ENCODE data around the gene SP6.

SP6 gene

DNA sequence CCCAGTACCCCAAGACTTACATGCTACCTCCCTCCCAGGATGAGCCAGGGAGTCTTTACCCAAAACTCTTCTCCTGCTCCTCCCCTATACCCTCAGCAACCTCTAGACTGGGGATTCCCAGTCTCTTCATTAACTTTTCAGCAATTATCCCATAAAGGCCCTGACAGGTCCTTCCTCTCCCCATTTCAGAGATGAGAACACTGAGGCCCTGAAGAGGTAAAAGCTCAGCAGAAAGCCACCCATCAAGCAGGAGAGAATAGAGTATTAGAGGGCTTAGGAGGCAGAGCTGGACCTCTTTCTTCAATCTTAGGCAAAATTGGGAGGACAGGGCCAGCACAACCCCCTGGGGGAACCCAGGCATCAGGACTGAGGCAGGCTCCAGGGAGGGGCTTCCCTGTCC, 5.9 kb upstream of the SP6 start:
- no peak for DNase-seq (ENCODE audit: low read depth, low spot score)

DNA sequence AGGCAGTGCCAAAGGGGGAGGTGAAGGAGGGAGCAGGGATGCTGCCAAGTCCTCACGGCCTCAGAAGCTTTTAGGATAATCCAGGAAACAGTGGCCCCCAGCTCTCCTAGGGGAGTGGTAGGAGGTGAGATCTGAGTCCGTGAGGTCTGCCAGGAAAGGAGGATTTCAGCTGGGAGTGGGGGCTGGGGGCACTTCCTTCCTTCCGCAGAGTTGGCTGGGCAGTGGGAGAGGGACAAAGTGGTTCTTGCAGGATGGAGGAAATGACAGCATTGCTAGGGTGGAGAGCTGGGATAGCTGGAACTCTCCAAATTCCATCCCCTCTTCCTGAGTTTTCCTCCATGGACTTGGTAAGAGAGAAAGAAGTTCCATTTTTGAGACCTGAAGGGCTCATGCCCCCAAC, 4.8 kb upstream of the SP6 start:
- no peak for DNase-seq (ENCODE audit: low read depth, low spot score)

DNA sequence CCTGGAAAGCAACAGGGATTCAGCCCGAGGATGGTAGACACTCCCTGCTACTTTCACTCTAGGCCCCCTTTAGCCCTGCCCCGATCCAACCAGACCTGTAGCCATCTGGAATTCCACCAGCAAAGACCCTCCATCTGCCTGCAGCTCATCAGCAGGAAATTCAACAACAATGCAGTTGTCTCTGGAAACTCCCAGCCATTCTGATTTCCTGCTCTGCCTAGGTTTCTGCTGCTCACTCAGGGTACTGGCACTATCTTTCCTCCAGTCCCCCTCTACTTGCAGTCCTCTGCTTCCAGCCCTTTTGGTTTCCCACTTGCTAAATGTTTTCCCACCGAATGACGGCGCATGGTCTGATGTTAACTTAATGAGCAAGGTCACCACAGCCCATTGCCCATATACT, 2.7 kb upstream of the SP6 start:
- no peak for DNase-seq (ENCODE audit: low read depth, low spot score)

GRCh38 chr17:47852113-47852949, 1.4 kb upstream of the SP6 start:
- DNase-seq (ENCODE audit: low read depth, low spot score), result no peak

- DNase-seq (ENCODE audit: low read depth, low spot score), result no peak
Observed at GRCh38 chr17:47851764-47852112, 775 bp upstream of the SP6 start.

DNA sequence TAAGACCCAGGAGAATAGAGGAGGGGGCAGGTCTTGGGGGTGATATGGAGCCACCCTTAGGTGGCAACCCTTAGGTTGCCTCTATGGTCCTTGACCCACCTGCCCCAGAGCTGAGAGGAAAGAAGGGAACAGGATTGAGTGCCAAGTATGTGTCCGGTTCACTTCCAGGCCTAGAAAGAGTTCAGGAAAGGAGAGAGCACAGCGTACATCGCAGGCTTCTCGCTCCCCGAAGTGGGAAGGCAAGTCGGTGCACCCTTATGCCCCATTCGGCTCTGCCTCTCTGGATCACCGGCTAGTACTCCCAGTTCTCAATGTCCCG, 631 bp downstream of the SP6 start:
- no peak for DNase-seq (ENCODE audit: low read depth, low spot score)

GRCh38 chr17:47848198-47848513, 2.8 kb downstream of the SP6 start:
- no peak for DNase-seq (ENCODE audit: low read depth, low spot score)

DNA sequence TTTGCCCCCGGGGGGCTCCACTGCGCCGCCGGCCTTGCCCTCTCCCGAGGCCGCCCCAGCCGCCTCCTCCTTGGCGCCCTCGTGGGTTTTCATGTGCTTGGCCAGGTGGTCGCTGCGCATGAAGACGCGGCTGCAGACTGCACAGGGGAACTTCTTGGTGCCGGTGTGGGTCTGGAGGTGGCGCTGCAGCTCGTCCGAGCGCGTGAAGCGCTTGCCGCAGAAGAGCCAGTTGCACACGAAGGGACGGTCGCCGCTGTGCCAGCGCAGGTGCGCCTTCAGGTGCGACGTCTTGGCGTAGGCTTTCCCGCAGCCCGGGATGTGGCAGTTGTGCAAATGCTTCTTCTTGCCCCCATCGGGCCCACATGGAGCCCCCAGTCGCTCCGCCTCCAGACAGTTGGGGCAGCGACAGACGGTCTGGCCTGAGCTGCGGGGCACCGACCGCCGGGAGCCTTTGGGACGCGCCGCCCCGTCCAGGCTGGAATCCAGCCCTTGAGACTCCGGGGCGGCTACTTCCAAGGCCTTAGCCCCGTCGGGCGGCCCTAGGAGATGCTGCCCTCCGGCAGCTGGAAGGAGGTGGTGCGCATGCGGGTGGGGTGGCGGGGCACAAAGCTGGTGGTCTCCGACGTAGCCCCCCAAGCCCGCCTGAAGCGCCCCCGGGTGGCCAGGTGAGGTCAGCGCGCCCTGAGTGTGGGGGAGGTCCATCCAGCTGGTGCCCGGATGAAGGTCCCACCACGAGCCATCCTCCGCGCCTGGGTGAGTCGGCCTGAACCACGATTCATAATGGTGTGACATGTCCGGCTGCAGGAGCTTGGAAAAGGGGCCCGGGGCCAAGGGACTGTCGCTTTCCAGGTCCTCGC, 3.4 kb downstream of the SP6 start:
- peak; percentile 83 for DNase-seq (ENCODE audit: low read depth, low spot score)

DNA sequence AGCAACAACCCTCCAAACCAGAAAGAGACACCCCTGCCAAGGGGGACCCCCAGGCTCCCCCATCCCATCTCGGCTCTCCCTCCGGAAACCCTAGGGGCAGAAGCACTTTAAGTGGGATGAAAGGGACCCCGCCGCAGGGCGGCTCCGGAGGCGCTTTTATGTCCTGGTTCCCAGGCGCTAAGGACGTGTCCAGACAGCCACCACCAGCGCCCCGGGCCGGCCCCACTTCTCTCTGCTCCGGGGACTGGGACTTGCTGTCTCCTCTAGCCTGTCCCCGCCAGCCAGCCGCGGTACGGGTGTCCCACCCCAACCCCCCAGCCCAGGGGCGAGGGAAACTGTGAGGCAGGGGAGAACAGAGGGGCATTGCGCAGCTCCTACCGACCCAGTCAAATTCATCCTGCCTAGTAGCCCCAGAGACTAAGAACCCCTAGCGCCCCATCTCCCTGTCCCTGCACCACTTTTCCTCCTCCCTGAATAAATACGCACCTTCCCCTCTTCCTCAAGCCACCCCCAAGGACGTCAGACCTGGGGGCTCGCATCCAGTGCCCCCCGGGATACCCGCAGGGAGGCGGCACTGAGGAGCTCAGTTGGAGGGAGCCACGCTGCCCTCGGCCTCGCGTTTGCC, 4.1 kb downstream of the SP6 start:
- peak; percentile 54 for DNase-seq (ENCODE audit: low read depth, low spot score)

GRCh38 chr17:47845716-47846075, 5.3 kb downstream of the SP6 start:
- no peak for DNase-seq (ENCODE audit: low read depth, low spot score)

DNA sequence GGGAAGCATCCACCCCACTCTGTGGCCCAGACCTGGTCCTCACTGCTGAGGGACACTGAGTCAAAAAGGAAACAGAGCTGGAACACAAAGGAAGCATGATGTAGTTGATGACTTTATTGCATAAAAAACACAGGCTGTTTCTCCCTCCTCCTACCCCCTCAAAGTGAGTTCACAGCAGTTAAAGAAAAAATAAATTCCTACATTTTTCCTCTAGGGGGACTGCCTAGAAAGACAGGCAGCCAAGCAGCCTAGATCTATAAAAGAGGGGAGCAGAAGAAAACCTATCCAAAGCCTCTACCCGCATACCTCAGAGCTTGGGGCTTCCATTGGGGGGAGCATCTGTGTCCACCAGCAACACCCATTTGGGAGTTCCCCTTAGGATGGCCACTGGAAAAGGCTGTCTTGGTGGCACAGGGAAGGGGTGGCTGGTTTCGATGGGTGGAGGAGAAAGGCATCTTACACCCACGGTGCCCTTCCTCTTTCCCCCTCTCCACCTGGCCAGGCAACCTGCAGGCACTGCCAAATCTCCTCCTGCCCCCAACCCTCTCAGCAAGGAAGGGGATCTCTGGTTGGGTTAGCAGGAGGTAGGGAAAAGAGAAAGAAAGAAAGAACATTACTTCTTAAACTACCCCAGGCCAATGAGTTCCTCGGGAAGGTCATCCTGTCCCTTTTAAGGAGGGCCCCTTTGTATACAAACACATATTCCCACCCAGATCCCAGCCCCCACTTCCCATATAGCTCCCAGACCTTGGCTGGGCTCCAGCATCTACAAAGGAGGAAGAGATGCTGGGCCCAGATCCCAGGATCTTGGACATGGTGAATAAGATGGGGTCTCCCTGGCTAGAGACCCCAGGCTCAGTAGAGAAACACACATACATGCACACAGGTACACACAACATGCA, 5.9 kb downstream of the SP6 start:
- no peak for DNase-seq (ENCODE audit: low read depth, low spot score)

DNA sequence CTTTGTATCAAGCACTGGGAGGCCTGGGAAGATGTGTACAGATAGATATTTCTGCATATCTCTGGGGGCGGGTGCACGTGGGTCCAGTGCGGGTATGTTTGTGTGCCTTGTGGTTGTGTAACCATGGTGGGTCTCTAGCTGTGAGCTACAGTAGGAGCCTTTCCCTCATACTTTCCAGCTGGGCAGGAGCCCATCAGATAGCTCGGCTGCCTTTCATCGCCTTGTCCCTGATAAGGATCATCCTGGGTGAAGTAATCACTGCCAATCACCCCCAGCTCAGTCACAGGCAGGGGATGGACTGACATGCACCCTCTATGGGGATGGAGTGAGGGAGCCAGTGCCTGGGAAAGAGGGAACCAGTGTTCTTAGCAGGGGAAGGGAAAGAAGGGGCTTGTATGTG, 6.7 kb downstream of the SP6 start:
- DNase-seq (ENCODE audit: low read depth, low spot score), result no peak

- no peak for DNase-seq (ENCODE audit: low read depth, low spot score)
Observed at GRCh38 chr17:47843391-47843730, 7.6 kb downstream of the SP6 start.

- DNase-seq (ENCODE audit: low read depth, low spot score), result no peak
Observed at GRCh38 chr17:47841488-47842291, 9.3 kb downstream of the SP6 start.

GRCh38 chr17:47840742-47841487, 10.0 kb downstream of the SP6 start, which contains the start of gene SCRN2:
TSS of gene SCRN2 (minus strand) at chr17:47841273. CDS start at chr17:47840843, 430 bp downstream.
- peak; percentile 99 for DNase-seq (ENCODE audit: low read depth, low spot score)

- no peak for DNase-seq (ENCODE audit: low read depth, low spot score)
Observed at GRCh38 chr17:47840001-47840741, 10.8 kb downstream of the SP6 start.

DNA sequence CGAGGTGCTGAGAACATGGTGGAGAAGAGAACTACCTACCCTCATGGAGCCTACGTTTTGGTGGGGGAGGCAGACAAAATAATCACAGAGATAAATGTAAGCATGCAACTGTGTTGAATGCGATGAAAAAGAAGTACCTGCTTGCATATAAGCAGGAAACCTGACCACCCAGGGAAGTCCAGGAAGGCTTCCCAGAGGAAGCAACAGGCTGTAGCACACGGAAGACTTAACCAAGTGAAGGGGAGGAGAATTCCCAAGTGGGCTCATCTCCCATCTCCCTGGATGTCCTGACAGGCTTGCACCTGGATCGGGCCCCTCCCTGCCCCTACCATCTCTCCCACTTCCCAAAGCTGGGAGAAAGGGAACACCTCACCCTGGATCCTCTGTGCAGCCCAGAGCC, 11.9 kb downstream of the SP6 start:
- no peak for DNase-seq (ENCODE audit: low read depth, low spot score)

- DNase-seq (ENCODE audit: low read depth, low spot score), result no peak
Observed at GRCh38 chr17:47838636-47839035, 12.3 kb downstream of the SP6 start.

DNA sequence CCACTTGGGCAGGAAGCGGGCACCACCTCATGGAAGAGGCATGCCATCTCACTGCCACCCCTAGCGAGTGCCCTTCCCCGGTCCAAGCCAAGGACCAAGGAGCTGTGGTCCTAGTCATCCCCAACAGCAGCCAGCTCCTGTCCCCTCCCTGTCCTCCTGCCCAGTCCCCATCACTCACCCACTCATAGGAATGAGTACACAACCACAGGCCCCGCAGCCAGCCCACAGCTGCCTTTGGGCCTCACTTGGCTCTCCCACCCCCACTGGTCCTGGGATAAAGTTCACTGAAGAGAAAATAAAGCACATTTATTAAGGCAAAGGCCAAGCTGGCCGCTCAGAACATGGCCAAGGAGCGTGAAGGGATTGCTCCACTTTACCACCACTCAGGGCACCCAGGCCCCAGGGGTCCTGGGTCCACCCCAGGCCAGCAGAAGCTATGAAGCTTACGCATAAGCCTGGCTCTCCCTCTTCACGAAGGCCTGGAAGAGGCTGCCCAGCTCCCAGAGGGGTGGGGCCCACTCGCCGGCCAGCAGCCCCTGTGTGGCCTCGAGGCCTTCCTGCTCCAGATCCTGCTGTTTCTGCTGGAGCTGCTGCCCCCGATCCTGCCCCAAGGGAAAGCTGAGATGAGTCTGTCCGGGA, 13.4 kb downstream of the SP6 start:
- DNase-seq (ENCODE audit: low read depth, low spot score), result peak; percentile 42

All from ELF-1 (cell line).